ENCODE results near the gene QARS1.

DNA sequence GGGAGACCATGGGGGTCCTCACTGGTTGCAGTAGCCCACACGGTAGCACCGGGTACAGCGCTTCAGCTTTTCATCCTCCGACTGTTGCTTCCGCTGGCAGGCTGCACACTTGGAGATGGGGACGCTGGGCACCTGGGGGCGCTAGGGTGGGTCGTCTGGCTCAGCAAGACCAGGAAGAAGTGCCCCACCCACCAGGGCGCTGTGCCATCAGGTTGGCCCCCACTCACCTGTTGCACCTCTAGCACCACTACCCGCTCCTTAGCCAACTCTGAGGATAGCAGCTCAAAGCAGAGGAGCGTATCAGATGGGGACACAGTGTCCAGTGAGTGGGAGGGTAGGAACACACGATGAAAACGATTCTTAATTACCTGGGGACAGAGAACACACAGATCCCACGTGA is 7.7 kb upstream of the QARS1 start:
- TF ChIP-seq CTCF (IDR thresholded peaks at IDR 0.05) (no peak), POLR2A (IDR thresholded peaks at IDR 0.05) (no peak)

Data from breast epithelium (tissue), 3 donors.